WTC11 (cell line): Measurements from ENCODE around the gene TEP1. TPM values are rescaled to one million over a fixed set of nuclear protein-coding genes. Genes with fewer than 3 reads are reported as not detected.

ENCODE experiments used
- ATAC-seq: fragments of 200-7000 bp; cut with Tn5 transposase; 2 replicates; pipeline ENCODE4 v1.10.0; 2021; ENCODE audit warnings: mild to moderate bottlenecking, moderate library complexity
- CTCF ChIA-PET: fragments of 300-600 bp; sonication (Branson Sonifier 250); formaldehyde crosslinking; loops from one replicate; lab custom pipeline; 2021; ENCODE audit warnings: antibody characterized with exemption; lab: Charles Lee
- POLR2A ChIA-PET: fragments of 350-600 bp; sonication (Branson Sonifier 250); formaldehyde crosslinking; loops from one replicate; lab custom pipeline; 2021; ENCODE audit warnings: antibody characterized with exemption; lab: Charles Lee
- DNase-seq: peaks from one replicate; pipeline ENCODE4 v3.0.0; 2021; ENCODE audit warnings: low spot score
- H3K27ac Mint-ChIP-seq: 2 replicates; pipeline ENCODE4 v1.8.0; 2021; ENCODE audit warnings: mixed read lengths
- H3K27me3 Mint-ChIP-seq: 2 replicates; pipeline ENCODE4 v1.8.0; 2021; ENCODE audit warnings: low read depth, mild to moderate bottlenecking, moderate library complexity, mixed read lengths
- H3K36me3 Mint-ChIP-seq: 2 replicates; pipeline ENCODE4 v1.8.0; 2021; ENCODE audit warnings: mixed read lengths
- H3K4me1 Mint-ChIP-seq: 2 replicates; pipeline ENCODE4 v1.8.0; 2022; ENCODE audit warnings: mixed read lengths
- H3K4me3 Mint-ChIP-seq: 2 replicates; pipeline ENCODE4 v1.8.0; 2021; ENCODE audit warnings: mild to moderate bottlenecking, moderate library complexity, mixed read lengths
- H3K9me3 Mint-ChIP-seq: 2 replicates; pipeline ENCODE4 v1.8.0; 2021; ENCODE audit warnings: mixed read lengths
- ATF3 ChIP-seq: sonication (generic); formaldehyde crosslinking; conservative IDR thresholded peaks from 2 replicates; pipeline ENCODE4 v1.8.1; 2022; ENCODE audit warnings: mild to moderate bottlenecking, missing genetic modification reagents
- E2F1 ChIP-seq: sonication (generic); formaldehyde crosslinking; IDR thresholded peaks from 2 replicates; pipeline ENCODE4 v1.8.0; 2022; ENCODE audit warnings: mild to moderate bottlenecking, missing genetic modification reagents
- E2F5 ChIP-seq: sonication (generic); formaldehyde crosslinking; IDR thresholded peaks from 2 replicates; pipeline ENCODE4 v1.8.1; 2022; ENCODE audit warnings: mild to moderate bottlenecking, moderate library complexity, missing genetic modification reagents
- FOXK1 ChIP-seq: sonication (generic); formaldehyde crosslinking; IDR thresholded peaks from 2 replicates; pipeline ENCODE4 v1.8.0; 2022; ENCODE audit warnings: mild to moderate bottlenecking, moderate library complexity, missing genetic modification reagents
- GTF2I ChIP-seq: fragments of 250-450 bp; sonication (Bioruptor Pico); conservative IDR thresholded peaks from 2 replicates; pipeline ENCODE4 v1.4.0; 2021; ENCODE audit warnings: mild to moderate bottlenecking
- HMGA2 ChIP-seq: fragments of 250-450 bp; sonication (Bioruptor Pico); IDR thresholded peaks from 2 replicates; pipeline ENCODE4 v1.4.0; 2021; ENCODE audit warnings: mild to moderate bottlenecking, moderate library complexity
- IRF1 ChIP-seq: sonication (generic); formaldehyde crosslinking; IDR thresholded peaks from 2 replicates; pipeline ENCODE4 v1.8.0; 2023; ENCODE audit warnings: missing genetic modification reagents
- JUN ChIP-seq: sonication (generic); formaldehyde crosslinking; IDR thresholded peaks from 2 replicates; pipeline ENCODE4 v1.8.0; 2023; ENCODE audit warnings: mild to moderate bottlenecking, missing genetic modification reagents
- NFYB ChIP-seq: sonication (generic); formaldehyde crosslinking; conservative IDR thresholded peaks from 2 replicates; pipeline ENCODE4 v1.8.0; 2022; ENCODE audit warnings: low read depth, missing genetic modification reagents
- NR2C2 ChIP-seq: sonication (generic); formaldehyde crosslinking; IDR thresholded peaks from 2 replicates; pipeline ENCODE4 v1.8.0; 2022; ENCODE audit warnings: mild to moderate bottlenecking, missing genetic modification reagents
- OVOL2 ChIP-seq: fragments of 250-450 bp; sonication (Bioruptor Pico); IDR thresholded peaks from 2 replicates; pipeline ENCODE4 v1.9.0; 2021; ENCODE audit warnings: mild to moderate bottlenecking, borderline replicate concordance
- TCF7 ChIP-seq: sonication (generic); formaldehyde crosslinking; IDR thresholded peaks from 2 replicates; pipeline ENCODE4 v1.8.0; 2022; ENCODE audit warnings: mild to moderate bottlenecking, low read depth, missing genetic modification reagents, moderate library complexity
- TEAD4 ChIP-seq: sonication (generic); formaldehyde crosslinking; IDR thresholded peaks from 2 replicates; pipeline ENCODE4 v1.8.0; 2022; ENCODE audit warnings: mild to moderate bottlenecking, missing genetic modification reagents
- ZMAT4 ChIP-seq: fragments of 250-450 bp; sonication (Bioruptor Pico); IDR thresholded peaks from 2 replicates; pipeline ENCODE4 v1.9.0; 2021; ENCODE audit warnings: mild to moderate bottlenecking
- ZNF138 ChIP-seq: sonication (generic); formaldehyde crosslinking; conservative IDR thresholded peaks from 2 replicates; pipeline ENCODE4 v1.8.1; 2022; ENCODE audit warnings: mild to moderate bottlenecking, moderate library complexity, missing genetic modification reagents
- ZNF263 ChIP-seq: sonication (generic); formaldehyde crosslinking; IDR thresholded peaks from 2 replicates; pipeline ENCODE4 v1.8.1; 2022; ENCODE audit warnings: low read depth, mild to moderate bottlenecking, moderate library complexity, missing genetic modification reagents
- ZNF512 ChIP-seq: sonication (generic); formaldehyde crosslinking; IDR thresholded peaks from 2 replicates; pipeline ENCODE4 v1.8.1; 2022; ENCODE audit warnings: missing genetic modification reagents, borderline replicate concordance
- ZSCAN18 ChIP-seq: fragments of 250-450 bp; sonication (Bioruptor Pico); IDR thresholded peaks from 2 replicates; pipeline ENCODE4 v2.1.2; 2022; ENCODE audit warnings: mild to moderate bottlenecking, moderate library complexity
- total RNA-seq: library from RNA; stranded (reverse); gene quantifications from 3 replicates; pipeline ENCODE4 v1.2.3, GENCODE V29; 2021

TEP1 gene
- total RNA-seq, 1 experiment from 2014 or later = 16.0 TPM

GRCh38 chr14:20391505-20391904 lies 21.8 kb downstream of the TEP1 start:
- ChIA-PET CTCF (interaction anchor here (1.1 kb wide), 1 partner anchor 24 kb away, joined by 3 read pairs; no protein-coding TSS in a partner anchor), POLR2A (no interaction called here)
- Mint-ChIP-seq H3K9me3 (no peaks in the 10 kb centered on the region), H3K27me3 (no peaks in the 10 kb centered on the region), H3K27ac (no peak overlapping the region), H3K36me3 (peaks cover 45% of the 10 kb centered on the region), H3K4me1 (peaks cover 6% of the 10 kb centered on the region), H3K4me3 (no peak overlapping the region)
- DNase-seq (no peak), ATAC-seq (no peak)
- no peak for TF ChIP-seq OVOL2 (CRISPR knock-in tag)
- no peak for TF ChIP-seq JUN (CRISPR knock-in tag)
- no peak for TF ChIP-seq ZSCAN18
- TF ChIP-seq ZNF138 (CRISPR knock-in tag) = no peak
- TF ChIP-seq ZNF263 (CRISPR knock-in tag) = no peak
- TF ChIP-seq GTF2I (CRISPR knock-in tag) = no peak
- no peak for TF ChIP-seq ZNF512 (CRISPR knock-in tag)
- TF ChIP-seq FOXK1 (CRISPR knock-in tag) = no peak
- no peak for TF ChIP-seq IRF1 (CRISPR knock-in tag)

- Mint-ChIP-seq H3K36me3 (peaks cover 44% of the 10 kb centered on the region), H3K27me3 (no peaks in the 10 kb centered on the region), H3K27ac (no peak overlapping the region), H3K9me3 (no peaks in the 10 kb centered on the region), H3K4me1 (peaks cover 6% of the 10 kb centered on the region), H3K4me3 (no peak overlapping the region)
- ATAC-seq (peak; percentile 94), DNase-seq (no peak)
- POLR2A ChIA-PET = no interaction called here
- CTCF ChIA-PET = interaction anchor here (1.5 kb wide), 1 partner anchor 28 kb away, joined by 5 read pairs; no protein-coding TSS in a partner anchor
- TF ChIP-seq TEAD4 (CRISPR knock-in tag) = no peak
Observed at GRCh38 chr14:20388159-20388558, 25.1 kb downstream of the TEP1 start.

GRCh38 chr14:20387576-20387975 lies 25.7 kb downstream of the TEP1 start:
- peaks cover 6% of the 10 kb centered on the region for H3K4me1 Mint-ChIP-seq
- TF ChIP-seq ZSCAN18 (no peak), NR2C2 (no peak), E2F1 (CRISPR knock-in tag) (no peak), E2F5 (CRISPR knock-in tag) (no peak), ZMAT4 (CRISPR knock-in tag) (no peak), HMGA2 (CRISPR knock-in tag) (no peak), ATF3 (no peak), NFYB (no peak), TCF7 (CRISPR knock-in tag) (no peak)
- H3K4me3 Mint-ChIP-seq = no peak overlapping the region
- POLR2A ChIA-PET = no interaction called here
- peaks cover 41% of the 10 kb centered on the region for H3K36me3 Mint-ChIP-seq
- DNase-seq (no peak), ATAC-seq (no peak)
- no peaks in the 10 kb centered on the region for H3K9me3 Mint-ChIP-seq
- CTCF ChIA-PET = interaction anchor here (1.5 kb wide), 1 partner anchor 28 kb away, joined by 5 read pairs; no protein-coding TSS in a partner anchor
- no peaks in the 10 kb centered on the region for H3K27me3 Mint-ChIP-seq
- no peak overlapping the region for H3K27ac Mint-ChIP-seq
